HFFc6 (cell line): ENCODE measurements around the gene SLC5A6. TPM values are rescaled to one million over a fixed set of nuclear protein-coding genes. Genes with fewer than 3 reads are reported as not detected.

Source experiments
- DNase-seq: peaks from one replicate; pipeline ENCODE4 v3.0.0-alpha.2; 2018
- H3K27ac Mint-ChIP-seq: 2 replicates; pipeline ENCODE4 v1.8.0; 2020; ENCODE audit warnings: mild to moderate bottlenecking, mixed read lengths
- H3K27me3 Mint-ChIP-seq: 2 replicates; pipeline ENCODE4 v1.8.0; 2021; ENCODE audit warnings: mild to moderate bottlenecking, moderate library complexity, mixed read lengths; ENCODE audit not compliant: insufficient read depth
- H3K36me3 Mint-ChIP-seq: 2 replicates; pipeline ENCODE4 v1.8.0; 2021; ENCODE audit warnings: low read depth, mixed read lengths
- H3K4me1 Mint-ChIP-seq: 2 replicates; pipeline ENCODE4 v1.8.0; 2020; ENCODE audit warnings: low read depth, mixed read lengths
- H3K4me3 Mint-ChIP-seq: 2 replicates; pipeline ENCODE4 v1.8.0; 2020; ENCODE audit warnings: mild to moderate bottlenecking, moderate library complexity, mixed read lengths
- H3K9me3 Mint-ChIP-seq: 2 replicates; pipeline ENCODE4 v1.8.0; 2020; ENCODE audit warnings: mild to moderate bottlenecking, mixed read lengths
- total RNA-seq, 6 experiments: library from RNA; stranded (reverse); fragmentation: NEBNext Ultra II Directional; extraction: Animal tissue kit (Norgen Biotek cat#: 25700); gene quantifications; 2 replicates in 1 of 6; 3 replicates in 5 of 6; pipeline ENCODE4 v1.2.3, GENCODE V29; 2021
- TF ChIP-seq, protein P1 (sequence below): fragments of 200-600 bp; sonication (generic); IDR thresholded peaks from 2 replicates; pipeline ENCODE4 v1.5.0; 2021; ENCODE audit warnings: antibody characterized with exemption, mild to moderate bottlenecking

SLC5A6 gene
- total RNA-seq, 6 experiments from 2014 or later: 23.6 to 32.6 (median 25.5) TPM

- Mint-ChIP-seq H3K4me3 (no peak overlapping the region), H3K9me3 (no peaks in the 10 kb centered on the region), H3K27ac (no peak overlapping the region), H3K4me1 (no peaks in the 10 kb centered on the region), H3K36me3 (no peaks in the 10 kb centered on the region), H3K27me3 (peaks cover 7% of the 10 kb centered on the region)
- TF ChIP-seq, protein P1, sequence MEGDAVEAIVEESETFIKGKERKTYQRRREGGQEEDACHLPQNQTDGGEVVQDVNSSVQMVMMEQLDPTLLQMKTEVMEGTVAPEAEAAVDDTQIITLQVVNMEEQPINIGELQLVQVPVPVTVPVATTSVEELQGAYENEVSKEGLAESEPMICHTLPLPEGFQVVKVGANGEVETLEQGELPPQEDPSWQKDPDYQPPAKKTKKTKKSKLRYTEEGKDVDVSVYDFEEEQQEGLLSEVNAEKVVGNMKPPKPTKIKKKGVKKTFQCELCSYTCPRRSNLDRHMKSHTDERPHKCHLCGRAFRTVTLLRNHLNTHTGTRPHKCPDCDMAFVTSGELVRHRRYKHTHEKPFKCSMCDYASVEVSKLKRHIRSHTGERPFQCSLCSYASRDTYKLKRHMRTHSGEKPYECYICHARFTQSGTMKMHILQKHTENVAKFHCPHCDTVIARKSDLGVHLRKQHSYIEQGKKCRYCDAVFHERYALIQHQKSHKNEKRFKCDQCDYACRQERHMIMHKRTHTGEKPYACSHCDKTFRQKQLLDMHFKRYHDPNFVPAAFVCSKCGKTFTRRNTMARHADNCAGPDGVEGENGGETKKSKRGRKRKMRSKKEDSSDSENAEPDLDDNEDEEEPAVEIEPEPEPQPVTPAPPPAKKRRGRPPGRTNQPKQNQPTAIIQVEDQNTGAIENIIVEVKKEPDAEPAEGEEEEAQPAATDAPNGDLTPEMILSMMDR: no peak
- DNase-seq: no peak
These were observed 17.3 kb downstream of the SLC5A6 start for GRCh38 chr2:27194538-27195354.

- TF ChIP-seq, protein P1: peak; percentile 85
- Mint-ChIP-seq H3K36me3 (no peaks in the 10 kb centered on the region), H3K27ac (no peak overlapping the region), H3K4me1 (no peaks in the 10 kb centered on the region), H3K4me3 (no peak overlapping the region), H3K9me3 (no peaks in the 10 kb centered on the region), H3K27me3 (peaks cover 12% of the 10 kb centered on the region)
- peak; percentile 58 for DNase-seq
These were observed 20.8 kb downstream of the SLC5A6 start for GRCh38 chr2:27191070-27191829.

GRCh38 chr2:27189989-27190388 lies 22.1 kb downstream of the SLC5A6 start:
- no peak overlapping the region for H3K27ac Mint-ChIP-seq
- no peak overlapping the region for H3K4me3 Mint-ChIP-seq
- H3K27me3 Mint-ChIP-seq: peaks cover 12% of the 10 kb centered on the region
- H3K4me1 Mint-ChIP-seq: peaks cover 10% of the 10 kb centered on the region
- TF ChIP-seq, protein P1: no peak
- DNase-seq: no peak
- no peaks in the 10 kb centered on the region for H3K36me3 Mint-ChIP-seq
- no peaks in the 10 kb centered on the region for H3K9me3 Mint-ChIP-seq

DNA sequence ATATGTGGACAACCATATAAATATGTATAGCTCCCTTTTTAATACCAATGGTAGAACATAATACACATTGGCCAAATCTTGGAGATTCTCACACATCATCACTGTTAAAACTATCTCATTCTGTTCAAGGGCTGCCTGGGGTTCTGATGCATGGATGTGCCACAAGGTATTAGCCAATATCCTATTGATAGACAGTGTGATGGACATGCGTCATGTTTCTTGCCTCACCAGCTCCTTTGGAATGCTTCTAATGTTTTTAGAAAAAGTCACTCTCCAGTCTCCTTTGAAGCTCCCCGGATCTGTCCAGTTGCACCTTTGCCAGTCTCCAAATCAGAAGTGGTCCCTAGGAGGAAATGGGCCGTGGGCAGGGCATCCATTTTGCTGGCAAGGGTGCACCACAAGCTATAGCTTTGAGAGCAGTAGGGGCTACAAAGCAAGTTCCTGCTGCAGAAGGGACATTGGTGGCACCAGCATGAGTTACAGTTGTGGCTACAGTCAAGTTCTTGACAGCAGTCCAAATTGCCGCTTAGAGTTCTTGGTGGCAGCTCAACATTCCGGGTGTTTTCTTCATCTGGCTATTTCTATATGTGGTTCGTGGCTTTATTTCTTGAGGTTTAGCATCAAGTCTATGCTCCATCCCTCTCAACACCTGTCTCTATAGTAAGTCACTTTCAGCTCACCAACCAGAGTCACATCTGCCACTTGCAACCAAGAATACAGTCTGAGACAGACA lies 25.3 kb downstream of the SLC5A6 start:
- H3K4me3 Mint-ChIP-seq: no peak overlapping the region
- no peaks in the 10 kb centered on the region for H3K36me3 Mint-ChIP-seq
- H3K27me3 Mint-ChIP-seq: peaks cover 12% of the 10 kb centered on the region
- no peak for DNase-seq
- TF ChIP-seq, protein P1: no peak
- H3K4me1 Mint-ChIP-seq: peaks cover 39% of the 10 kb centered on the region
- H3K9me3 Mint-ChIP-seq: no peaks in the 10 kb centered on the region
- H3K27ac Mint-ChIP-seq: no peak overlapping the region

DNA sequence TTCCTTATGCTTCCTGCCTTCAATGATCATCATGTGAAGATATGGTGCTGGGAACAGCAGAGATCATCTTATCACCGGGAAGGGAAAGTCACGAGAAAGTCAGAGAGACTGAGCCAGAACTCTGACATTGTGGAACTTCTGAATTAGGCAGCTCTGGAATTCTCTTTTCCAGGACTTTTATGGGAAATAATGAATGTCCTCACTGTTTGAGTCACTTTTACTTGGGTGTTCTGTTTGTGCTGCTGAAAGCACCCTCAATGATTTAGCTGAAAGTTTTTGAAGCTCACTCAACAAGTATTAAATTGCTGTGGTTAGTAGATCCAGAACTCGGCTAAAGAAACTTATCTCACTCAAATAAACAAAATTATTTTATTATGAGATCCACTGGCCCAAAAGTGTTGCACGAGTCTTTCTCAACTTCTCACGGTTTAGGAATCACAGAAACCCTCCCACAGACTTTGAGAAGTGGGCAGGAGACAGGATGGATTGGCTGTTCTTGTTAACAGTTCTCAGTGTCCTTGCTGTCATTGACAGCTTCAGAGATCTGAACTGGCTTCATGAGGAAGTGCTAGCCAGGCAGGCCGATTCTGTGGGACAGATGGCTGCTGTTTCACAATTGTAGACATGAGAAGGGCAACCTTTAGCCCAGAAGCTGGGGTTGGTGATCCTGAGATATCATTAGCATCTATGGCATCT lies 26.6 kb downstream of the SLC5A6 start:
- Mint-ChIP-seq H3K36me3 (no peaks in the 10 kb centered on the region), H3K27me3 (peaks cover 12% of the 10 kb centered on the region), H3K9me3 (no peaks in the 10 kb centered on the region), H3K4me3 (peak overlapping the region; percentile 20), H3K27ac (peak overlapping the region; percentile 67), H3K4me1 (peaks cover 50% of the 10 kb centered on the region)
- peak; percentile 47 for DNase-seq
- TF ChIP-seq, protein P1: no peak
